ENCODE data around the gene MYO18B. TPM values are rescaled to one million over a fixed set of nuclear protein-coding genes. Genes with fewer than 3 reads are reported as not detected.

MYO18B gene
- total RNA-seq, 1 experiment from 2014 or later, result 0.05 TPM

DNA sequence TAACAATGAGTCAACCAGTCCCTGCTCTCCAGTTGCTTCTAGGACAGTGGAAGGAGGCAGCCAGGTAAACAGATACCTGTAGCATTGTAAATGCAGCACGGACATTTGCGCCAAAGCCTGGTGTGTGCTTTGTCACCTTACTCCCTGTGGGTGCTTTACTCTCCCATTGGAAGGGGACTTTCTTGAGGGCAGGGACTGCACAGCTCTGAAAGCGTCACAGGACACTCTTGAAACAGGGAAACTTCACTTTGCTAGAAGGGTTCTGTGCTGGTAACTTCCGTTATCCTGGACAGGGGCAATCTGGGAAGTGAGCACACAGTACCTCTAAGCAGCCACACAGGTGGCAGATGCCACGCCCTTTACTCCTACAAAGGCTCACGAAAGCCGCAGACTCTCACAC, 99.8 kb downstream of the MYO18B start (continued):
- TF ChIP-seq, protein P1, sequence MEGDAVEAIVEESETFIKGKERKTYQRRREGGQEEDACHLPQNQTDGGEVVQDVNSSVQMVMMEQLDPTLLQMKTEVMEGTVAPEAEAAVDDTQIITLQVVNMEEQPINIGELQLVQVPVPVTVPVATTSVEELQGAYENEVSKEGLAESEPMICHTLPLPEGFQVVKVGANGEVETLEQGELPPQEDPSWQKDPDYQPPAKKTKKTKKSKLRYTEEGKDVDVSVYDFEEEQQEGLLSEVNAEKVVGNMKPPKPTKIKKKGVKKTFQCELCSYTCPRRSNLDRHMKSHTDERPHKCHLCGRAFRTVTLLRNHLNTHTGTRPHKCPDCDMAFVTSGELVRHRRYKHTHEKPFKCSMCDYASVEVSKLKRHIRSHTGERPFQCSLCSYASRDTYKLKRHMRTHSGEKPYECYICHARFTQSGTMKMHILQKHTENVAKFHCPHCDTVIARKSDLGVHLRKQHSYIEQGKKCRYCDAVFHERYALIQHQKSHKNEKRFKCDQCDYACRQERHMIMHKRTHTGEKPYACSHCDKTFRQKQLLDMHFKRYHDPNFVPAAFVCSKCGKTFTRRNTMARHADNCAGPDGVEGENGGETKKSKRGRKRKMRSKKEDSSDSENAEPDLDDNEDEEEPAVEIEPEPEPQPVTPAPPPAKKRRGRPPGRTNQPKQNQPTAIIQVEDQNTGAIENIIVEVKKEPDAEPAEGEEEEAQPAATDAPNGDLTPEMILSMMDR (IDR thresholded peaks at IDR 0.05 in 2 of 3, conservative IDR thresholded peaks at IDR 0.05 in 1 of 3; ENCODE audit: borderline replicate concordance in 1 of 3, insufficient read depth in 1 of 3, low read depth in 2 of 3, low read length in 2 of 3), result no peak
- TF ChIP-seq YY1 (IDR thresholded peaks at IDR 0.05; ENCODE audit: extremely low read depth, insufficient replicate concordance, low read depth, low read length) (no peak), RAD21 (IDR thresholded peaks at IDR 0.05; ENCODE audit: low read depth) (no peak)
- TF ChIP-seq, protein P2, sequence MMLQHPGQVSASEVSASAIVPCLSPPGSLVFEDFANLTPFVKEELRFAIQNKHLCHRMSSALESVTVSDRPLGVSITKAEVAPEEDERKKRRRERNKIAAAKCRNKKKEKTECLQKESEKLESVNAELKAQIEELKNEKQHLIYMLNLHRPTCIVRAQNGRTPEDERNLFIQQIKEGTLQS (IDR thresholded peaks at IDR 0.05), result no peak

DNA sequence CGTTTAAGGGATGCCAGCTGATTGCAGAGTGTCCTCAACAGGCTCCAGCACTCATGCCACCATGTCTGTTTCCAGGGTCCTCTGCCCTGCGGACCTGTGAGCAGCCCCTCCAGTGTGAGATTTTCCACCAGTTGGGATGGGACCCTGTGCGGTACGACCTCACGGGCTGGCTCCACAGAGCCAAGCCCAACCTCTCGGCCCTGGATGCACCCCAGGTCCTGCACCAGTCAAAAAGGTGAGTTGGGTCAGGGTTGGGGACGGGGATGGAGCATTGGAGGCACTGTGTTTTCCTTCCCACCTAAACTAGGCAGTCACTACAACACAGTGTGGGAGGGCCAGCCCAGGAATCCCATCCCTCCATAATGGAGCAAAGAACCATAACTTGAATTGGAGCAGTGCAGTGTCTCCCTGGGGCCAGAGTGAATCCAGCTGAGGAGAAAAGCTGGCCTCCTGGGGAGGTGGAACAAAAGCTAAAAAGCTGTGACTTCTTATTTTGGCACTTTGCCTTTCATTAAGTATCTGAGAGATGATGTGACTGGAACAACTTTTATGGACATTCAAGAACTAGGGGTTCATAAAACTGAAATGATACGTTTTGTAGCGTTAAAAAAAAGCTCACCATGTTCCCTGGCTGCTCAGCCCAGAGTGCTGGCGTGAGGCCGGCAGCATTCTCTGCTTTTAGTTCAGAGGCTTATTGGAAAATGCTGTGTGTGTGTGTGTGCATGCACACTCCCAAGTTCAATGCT, 101.8 kb downstream of the MYO18B start:
- ChIA-PET RAD21 (ENCODE audit: low non-redundant PET in 1 of 2, low total read pairs in 2 of 2, uncharacterized antibody in 2 of 2, unreplicated experiment in 2 of 2) (no interaction called here), CTCF (no interaction called here)

More for the DNA sequence above, 101.8 kb downstream of the MYO18B start:
- Histone ChIP-seq H3K36me3 (ENCODE audit: control insufficient read depth in 1 of 2, insufficient read depth in 2 of 2, low read length in 2 of 2) (no peaks in the 10 kb centered on the region), H3K79me2 (ENCODE audit: insufficient read depth, low read length) (no peaks in the 10 kb centered on the region), H3K9ac (ENCODE audit: low read length) (no peak overlapping the region), H2AFZ (ENCODE audit: low read depth, low read length, poor library complexity, severe bottlenecking) (no peak overlapping the region), H3K27me3 (ENCODE audit: insufficient read depth, low read length) (peaks cover 23% of the 10 kb centered on the region; the same call in 1 of the 2 replicates), H4K20me1 (ENCODE audit: insufficient read depth) (no peaks in the 10 kb centered on the region), H3K4me1 (ENCODE audit: control insufficient read depth in 1 of 2, insufficient read depth in 2 of 2, low read length in 2 of 2) (no peaks in the 10 kb centered on the region), H3K4me2 (ENCODE audit: low read length) (no peak overlapping the region), H3K9me2 (ENCODE audit: insufficient read depth) (no peaks in the 10 kb centered on the region), H3K4me3 (replicated peaks in 1 of 2; ENCODE audit: low read depth in 1 of 2, low read length in 2 of 2) (no peak overlapping the region), H3K27ac (ENCODE audit: low read depth, low read length) (no peak overlapping the region), H3K9me3 (ENCODE audit: control insufficient read depth in 1 of 2, insufficient read depth in 1 of 2, low read depth in 1 of 2, low read length in 2 of 2) (no peaks in the 10 kb centered on the region)
- ATAC-seq, result no peak
- POLR2A ChIA-PET, result no interaction called here
- no peak for TF ChIP-seq YY1 (IDR thresholded peaks at IDR 0.05; ENCODE audit: extremely low read depth, insufficient replicate concordance, low read depth, low read length)
- intact Hi-C loops (cut with micrococcal nuclease), result no loop called here
- no TSS peak for BruUV-seq (replicated peaks)
- DNase-seq (ENCODE audit: low read depth, low spot score), result no peak
